HEK293T (cell line): ENCODE results near the gene LAMA3.

Experiments
- CTCF ChIA-PET: fragments of 350-600 bp; formaldehyde crosslinking; extraction: SDS; loops from one replicate; lab custom pipeline; 2021; ENCODE audit warnings: antibody characterized with exemption, inconsistent platforms; lab: Yijun Ruan, JAX
- POLR2A ChIA-PET: fragments of 350-600 bp; formaldehyde crosslinking; extraction: SDS; loops from one replicate; lab custom pipeline; 2020; ENCODE audit warnings: antibody characterized with exemption, inconsistent platforms; lab: Yijun Ruan, JAX
- DNase-seq: peaks from one replicate; pipeline ENCODE4 v3.0.0; 2012; ENCODE audit warnings: mixed read lengths; ENCODE audit errors: extremely low spot score
- ARNT ChIP-seq: fragments of 450-650 bp; IDR thresholded peaks from 2 replicates; pipeline ENCODE4 v1.6.1; 2017; ENCODE audit warnings: mild to moderate bottlenecking
- BHLHE40 ChIP-seq: fragments of 450-650 bp; IDR thresholded peaks from 2 replicates; pipeline ENCODE4 v1.6.1; 2016; ENCODE audit warnings: mild to moderate bottlenecking, moderate library complexity, borderline replicate concordance
- CTBP1 ChIP-seq: fragments of 450-650 bp; IDR thresholded peaks from 2 replicates; pipeline ENCODE4 v1.6.1; 2016; ENCODE audit warnings: borderline replicate concordance
- ELF4 ChIP-seq: fragments of 450-650 bp; IDR thresholded peaks from 2 replicates; pipeline ENCODE4 v1.6.1; 2017; ENCODE audit warnings: antibody characterized with exemption
- FOXA1 ChIP-seq: fragments of 450-650 bp; IDR thresholded peaks from 2 replicates; pipeline ENCODE4 v1.6.1; 2016; ENCODE audit warnings: mild to moderate bottlenecking
- FOXK2 ChIP-seq: fragments of 450-650 bp; IDR thresholded peaks from 2 replicates; pipeline ENCODE4 v1.6.1; 2016; ENCODE audit warnings: mild to moderate bottlenecking
- FOXM1 ChIP-seq: fragments of 450-650 bp; IDR thresholded peaks from 2 replicates; pipeline ENCODE4 v1.6.1; 2017; ENCODE audit warnings: mild to moderate bottlenecking, borderline replicate concordance
- HDGF ChIP-seq: fragments of 450-650 bp; IDR thresholded peaks from 2 replicates; pipeline ENCODE4 v1.6.1; 2017; ENCODE audit warnings: antibody characterized with exemption, borderline replicate concordance
- L3MBTL2 ChIP-seq: fragments of 450-650 bp; conservative IDR thresholded peaks from 2 replicates; pipeline ENCODE4 v1.6.1; 2016; ENCODE audit warnings: mild to moderate bottlenecking
- LEF1 ChIP-seq: fragments of 450-650 bp; IDR thresholded peaks from 2 replicates; pipeline ENCODE4 v1.6.1; 2017; ENCODE audit warnings: mild to moderate bottlenecking, borderline replicate concordance
- NFRKB ChIP-seq: fragments of 450-650 bp; IDR thresholded peaks from 2 replicates; pipeline ENCODE4 v1.6.1; 2016; ENCODE audit warnings: mild to moderate bottlenecking, moderate library complexity
- SP1 ChIP-seq: fragments of 450-650 bp; IDR thresholded peaks from 2 replicates; pipeline ENCODE4 v1.6.1; 2017
- SUZ12 ChIP-seq: fragments of 450-650 bp; IDR thresholded peaks from 2 replicates; pipeline ENCODE4 v1.6.1; 2016; ENCODE audit warnings: mild to moderate bottlenecking
- TARDBP ChIP-seq: fragments of 450-650 bp; IDR thresholded peaks from 2 replicates; pipeline ENCODE4 v1.6.1; 2016
- ZNF384 ChIP-seq: fragments of 450-650 bp; IDR thresholded peaks from 2 replicates; pipeline ENCODE4 v1.6.1; 2016
- TF ChIP-seq, protein P1 (sequence below): fragments of 450-650 bp; IDR thresholded peaks from 2 replicates; pipeline ENCODE4 v1.6.1; 2016

The LAMA3 gene

DNA sequence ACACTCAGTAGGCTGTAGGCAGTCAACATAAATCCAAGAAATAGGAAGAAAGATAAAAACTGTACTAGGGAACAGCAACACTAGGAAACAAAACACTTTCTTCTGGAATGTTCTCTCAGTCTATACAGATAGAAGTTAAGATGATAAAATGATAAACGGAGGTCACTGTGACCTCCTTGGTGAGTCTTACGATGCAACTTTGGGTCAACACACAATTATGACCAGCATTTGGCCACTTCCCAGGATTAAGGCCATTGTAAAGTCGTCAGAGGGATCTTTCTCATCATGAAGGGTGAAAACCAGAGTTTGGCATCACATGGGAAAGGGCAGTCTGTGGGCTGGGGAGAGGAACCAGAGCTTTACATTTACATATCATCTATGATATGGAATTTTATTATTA lies 33.4 kb downstream of the LAMA3 start:
- TF ChIP-seq TARDBP (no peak), LEF1 (no peak), ZNF384 (no peak), SP1 (no peak), CTBP1 (no peak), HDGF (no peak), FOXM1 (no peak), ARNT (no peak), ELF4 (no peak), NFRKB (no peak), FOXA1 (no peak)
- TF ChIP-seq, protein P1, sequence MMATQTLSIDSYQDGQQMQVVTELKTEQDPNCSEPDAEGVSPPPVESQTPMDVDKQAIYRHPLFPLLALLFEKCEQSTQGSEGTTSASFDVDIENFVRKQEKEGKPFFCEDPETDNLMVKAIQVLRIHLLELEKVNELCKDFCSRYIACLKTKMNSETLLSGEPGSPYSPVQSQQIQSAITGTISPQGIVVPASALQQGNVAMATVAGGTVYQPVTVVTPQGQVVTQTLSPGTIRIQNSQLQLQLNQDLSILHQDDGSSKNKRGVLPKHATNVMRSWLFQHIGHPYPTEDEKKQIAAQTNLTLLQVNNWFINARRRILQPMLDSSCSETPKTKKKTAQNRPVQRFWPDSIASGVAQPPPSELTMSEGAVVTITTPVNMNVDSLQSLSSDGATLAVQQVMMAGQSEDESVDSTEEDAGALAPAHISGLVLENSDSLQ, result no peak
- ChIA-PET CTCF (interaction anchor here (0.7 to 2.1 kb wide), 2 partner anchors 19 to 196 kb away, joined by 4 to 7 read pairs; no protein-coding TSS in a partner anchor), POLR2A (no interaction called here)
- DNase-seq, result no peak

DNA sequence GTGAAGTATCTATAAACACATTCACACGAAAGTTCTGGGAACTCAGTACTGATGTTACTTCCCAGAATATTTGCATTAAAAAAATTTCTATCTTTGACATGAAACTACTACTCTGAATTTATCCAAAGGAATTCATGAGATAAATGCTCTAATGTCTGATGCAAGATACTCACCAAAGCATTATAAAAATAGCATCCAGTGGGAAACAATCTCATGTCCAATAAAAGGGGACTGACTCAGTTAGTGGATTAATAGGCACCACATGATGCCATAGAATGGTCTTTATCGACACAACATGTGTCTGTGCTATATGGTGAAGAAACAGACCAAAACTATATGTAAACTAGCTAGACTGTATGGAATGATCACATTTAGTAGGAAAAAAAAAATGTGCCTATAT lies 33.9 kb downstream of the LAMA3 start:
- ChIA-PET POLR2A (no interaction called here), CTCF (interaction anchor here (2.1 kb wide), 1 partner anchor 20 kb away, joined by 7 read pairs; no protein-coding TSS in a partner anchor)
- no peak for DNase-seq
- no peak for TF ChIP-seq HDGF
- no peak for TF ChIP-seq BHLHE40
- TF ChIP-seq TARDBP, result no peak
- no peak for TF ChIP-seq SUZ12
- TF ChIP-seq CTBP1, result no peak
- TF ChIP-seq, protein P1, result no peak
- no peak for TF ChIP-seq LEF1
- no peak for TF ChIP-seq FOXA1
- TF ChIP-seq ARNT, result no peak
- no peak for TF ChIP-seq FOXK2
- no peak for TF ChIP-seq ZNF384
- no peak for TF ChIP-seq SP1
- no peak for TF ChIP-seq NFRKB
- TF ChIP-seq ELF4, result no peak

DNA sequence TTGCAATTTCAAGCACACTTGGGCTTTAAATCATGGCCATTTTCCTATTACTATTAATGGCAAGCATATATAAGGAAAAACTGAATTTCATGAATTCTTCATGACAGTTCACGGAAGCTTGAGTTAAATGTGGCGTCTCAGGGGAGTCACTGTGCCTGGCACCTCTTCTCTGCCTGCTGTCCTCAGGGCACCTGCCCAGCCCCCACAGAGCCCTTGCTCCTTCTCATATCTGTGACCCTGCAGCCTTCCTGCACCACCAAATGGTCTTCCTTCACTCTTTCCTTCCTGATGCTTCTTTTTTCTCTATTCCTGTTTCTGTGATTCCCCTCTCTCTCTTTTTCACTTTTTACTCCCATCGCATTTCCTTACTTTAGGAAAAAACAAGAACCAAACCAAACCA lies 35.4 kb downstream of the LAMA3 start:
- ChIA-PET CTCF (no interaction called here), POLR2A (no interaction called here)
- no peak for DNase-seq
- no peak for TF ChIP-seq TARDBP
- no peak for TF ChIP-seq SP1
- TF ChIP-seq, protein P1, result no peak
- no peak for TF ChIP-seq FOXA1
- TF ChIP-seq CTBP1, result no peak

DNA sequence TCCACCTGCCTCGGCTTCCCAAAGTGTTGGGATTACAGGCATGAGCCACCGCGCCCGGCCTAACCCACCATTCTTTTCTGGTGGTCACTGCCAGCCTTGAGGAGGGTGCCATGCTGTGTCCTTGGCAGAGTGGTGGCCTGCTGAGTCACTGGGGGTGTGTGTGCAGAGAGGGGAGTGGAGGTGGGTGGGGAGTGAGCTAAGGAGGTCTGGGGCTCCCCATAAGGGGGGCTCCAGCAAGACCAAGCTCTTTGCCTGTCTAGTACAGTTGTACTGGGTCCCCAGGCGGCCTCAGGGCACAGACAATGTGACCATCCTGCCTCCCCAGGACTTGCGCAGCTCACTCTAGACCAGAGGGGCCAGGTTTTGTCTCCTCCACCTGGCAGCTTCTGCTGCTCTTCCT lies 36.1 kb downstream of the LAMA3 start:
- no peak for DNase-seq
- ChIA-PET CTCF (no interaction called here), POLR2A (no interaction called here)
- TF ChIP-seq ARNT (no peak), LEF1 (no peak), SUZ12 (no peak), L3MBTL2 (no peak)
- TF ChIP-seq, protein P1, result no peak

DNA sequence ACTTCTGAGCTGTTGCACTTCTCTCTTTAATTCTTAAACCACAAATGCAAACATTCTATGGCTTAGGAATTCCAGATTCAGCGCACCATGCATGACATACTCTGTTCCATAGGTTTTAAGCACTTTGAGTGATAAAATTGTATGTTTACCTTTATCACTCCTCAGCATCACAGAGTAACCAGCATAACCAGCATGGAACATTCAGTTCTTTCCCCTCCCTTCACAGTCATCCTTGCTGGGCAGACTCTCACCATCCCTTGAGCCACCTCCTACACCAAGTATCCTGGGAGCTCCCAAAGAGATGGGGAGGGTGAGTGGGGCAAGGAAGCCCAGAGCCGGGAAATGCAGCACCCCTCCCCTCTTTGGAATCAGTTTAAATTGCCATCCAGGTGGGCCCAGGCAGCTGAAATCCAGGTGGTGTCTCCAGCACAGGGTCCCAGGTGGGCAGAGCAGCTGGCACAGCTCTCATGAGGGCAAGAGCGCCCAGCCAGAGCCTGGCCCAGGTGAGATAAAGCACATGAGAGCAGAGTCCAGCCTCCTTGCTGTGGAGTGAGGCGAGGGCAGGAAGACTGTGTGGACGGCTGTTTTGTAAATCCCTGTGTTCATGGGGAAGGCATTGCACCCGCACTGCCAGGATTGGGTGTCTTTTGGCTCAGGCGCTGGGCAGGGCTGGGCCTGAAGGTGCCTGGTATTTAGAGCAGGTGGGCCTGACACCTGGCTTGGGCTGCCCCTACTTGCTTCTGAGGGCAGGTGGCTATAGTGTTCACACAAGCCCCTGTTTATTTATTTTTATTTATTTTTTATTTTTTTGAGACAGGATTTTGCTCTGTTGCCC lies 36.8 kb downstream of the LAMA3 start:
- TF ChIP-seq LEF1, result no peak
- no peak for TF ChIP-seq ARNT
- no peak for TF ChIP-seq ELF4
- no peak for TF ChIP-seq FOXM1
- no peak for TF ChIP-seq TARDBP
- TF ChIP-seq BHLHE40, result no peak
- no peak for TF ChIP-seq SP1
- TF ChIP-seq CTBP1, result no peak
- DNase-seq, result no peak
- CTCF ChIA-PET, result no interaction called here
- POLR2A ChIA-PET, result no interaction called here
